Fibroblast of pulmonary artery (primary cell): ENCODE data around the gene PTGR3.

Experiments
- DNase-seq: peaks from one replicate; pipeline ENCODE4 v3.0.0-alpha.2; 2010; ENCODE audit warnings: low read depth
- H3K4me3 ChIP-seq: replicated peaks from 2 replicates; pipeline ENCODE4 v1.5.1; 2011; ENCODE audit warnings: low read depth, mild to moderate bottlenecking, control low read depth, low read length, moderate library complexity
- TF ChIP-seq, protein P1 (sequence below): IDR thresholded peaks from 2 replicates; pipeline ENCODE4 v1.5.1; 2011; ENCODE audit warnings: mild to moderate bottlenecking, control low read depth, low read length, inconsistent platforms; ENCODE audit errors: missing control alignments

The PTGR3 gene, protein sequence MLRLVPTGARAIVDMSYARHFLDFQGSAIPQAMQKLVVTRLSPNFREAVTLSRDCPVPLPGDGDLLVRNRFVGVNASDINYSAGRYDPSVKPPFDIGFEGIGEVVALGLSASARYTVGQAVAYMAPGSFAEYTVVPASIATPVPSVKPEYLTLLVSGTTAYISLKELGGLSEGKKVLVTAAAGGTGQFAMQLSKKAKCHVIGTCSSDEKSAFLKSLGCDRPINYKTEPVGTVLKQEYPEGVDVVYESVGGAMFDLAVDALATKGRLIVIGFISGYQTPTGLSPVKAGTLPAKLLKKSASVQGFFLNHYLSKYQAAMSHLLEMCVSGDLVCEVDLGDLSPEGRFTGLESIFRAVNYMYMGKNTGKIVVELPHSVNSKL

DNA sequence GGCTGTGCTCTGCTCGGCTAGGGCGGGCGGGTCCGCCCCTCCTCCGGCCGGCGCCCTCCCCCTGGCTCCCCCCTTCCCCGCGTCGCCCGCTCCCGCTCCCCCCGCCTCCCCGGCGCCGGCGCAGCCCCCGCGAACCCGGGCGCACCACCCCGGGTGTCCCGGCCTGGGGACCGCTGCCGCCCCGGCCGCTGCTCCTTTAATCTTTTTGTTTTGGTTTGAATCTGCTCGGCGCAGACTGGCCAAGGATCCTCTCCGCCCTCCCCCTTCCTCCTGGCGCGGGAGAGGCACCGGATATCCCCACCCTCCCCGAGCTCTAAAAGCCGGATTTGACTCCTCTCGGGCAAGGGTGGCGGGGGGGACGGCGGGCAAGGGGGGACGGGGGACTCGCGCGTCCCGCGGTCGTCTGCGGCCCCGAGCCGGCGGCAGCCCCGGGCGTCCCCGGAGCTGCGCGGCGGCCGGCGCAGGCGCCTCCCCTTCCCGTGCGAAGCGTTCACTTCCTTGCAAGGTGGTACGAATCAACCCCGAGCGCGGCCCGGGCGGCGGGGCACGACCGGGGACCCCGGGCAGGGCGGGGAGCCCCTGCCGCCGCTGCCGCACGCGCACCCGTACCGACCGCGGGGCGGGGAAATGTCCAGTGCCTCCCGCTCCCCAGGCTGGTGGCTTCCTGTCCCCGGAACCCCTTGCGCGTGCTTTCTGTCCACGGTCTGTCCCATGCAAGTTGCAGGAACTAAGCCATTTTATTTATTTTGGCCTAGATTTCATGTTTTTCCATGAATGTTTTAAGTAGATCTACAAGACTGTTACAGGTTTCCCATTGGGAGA, at the start of gene PTGR3:
Gene PTGR3, minus strand, starts transcription at position 11 of the 822 bp plus-strand sequence. CDS start 81 bp downstream, outside the sequence.
- H3K4me3 ChIP-seq = peak within 1 kb of the TSS; percentile 86
- peak; percentile 80 for DNase-seq
- TF ChIP-seq, protein P1, sequence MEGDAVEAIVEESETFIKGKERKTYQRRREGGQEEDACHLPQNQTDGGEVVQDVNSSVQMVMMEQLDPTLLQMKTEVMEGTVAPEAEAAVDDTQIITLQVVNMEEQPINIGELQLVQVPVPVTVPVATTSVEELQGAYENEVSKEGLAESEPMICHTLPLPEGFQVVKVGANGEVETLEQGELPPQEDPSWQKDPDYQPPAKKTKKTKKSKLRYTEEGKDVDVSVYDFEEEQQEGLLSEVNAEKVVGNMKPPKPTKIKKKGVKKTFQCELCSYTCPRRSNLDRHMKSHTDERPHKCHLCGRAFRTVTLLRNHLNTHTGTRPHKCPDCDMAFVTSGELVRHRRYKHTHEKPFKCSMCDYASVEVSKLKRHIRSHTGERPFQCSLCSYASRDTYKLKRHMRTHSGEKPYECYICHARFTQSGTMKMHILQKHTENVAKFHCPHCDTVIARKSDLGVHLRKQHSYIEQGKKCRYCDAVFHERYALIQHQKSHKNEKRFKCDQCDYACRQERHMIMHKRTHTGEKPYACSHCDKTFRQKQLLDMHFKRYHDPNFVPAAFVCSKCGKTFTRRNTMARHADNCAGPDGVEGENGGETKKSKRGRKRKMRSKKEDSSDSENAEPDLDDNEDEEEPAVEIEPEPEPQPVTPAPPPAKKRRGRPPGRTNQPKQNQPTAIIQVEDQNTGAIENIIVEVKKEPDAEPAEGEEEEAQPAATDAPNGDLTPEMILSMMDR = no peak

DNA sequence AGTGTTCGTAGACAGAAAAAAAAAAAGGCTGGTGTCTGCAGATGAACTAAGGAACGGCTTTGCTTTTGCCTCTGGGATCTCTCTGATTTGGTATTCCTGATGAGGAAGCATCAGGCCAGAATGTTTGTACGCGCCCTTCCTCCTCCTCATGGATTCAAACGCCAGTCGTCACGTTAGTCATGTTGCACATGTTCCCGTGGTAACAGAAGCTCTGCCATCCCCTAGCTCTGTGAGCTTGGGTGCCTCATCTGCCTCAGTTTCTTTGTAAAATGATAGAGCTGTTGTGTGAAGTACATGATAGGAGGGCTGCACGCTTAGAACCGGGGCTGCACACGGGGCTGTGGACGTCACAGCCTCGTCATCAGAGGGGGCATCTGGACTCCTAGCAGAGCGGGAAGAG, 48.7 kb upstream of the PTGR3 start:
- DNase-seq = no peak
- no peak overlapping the region for H3K4me3 ChIP-seq
- TF ChIP-seq, protein P1 = no peak

DNA sequence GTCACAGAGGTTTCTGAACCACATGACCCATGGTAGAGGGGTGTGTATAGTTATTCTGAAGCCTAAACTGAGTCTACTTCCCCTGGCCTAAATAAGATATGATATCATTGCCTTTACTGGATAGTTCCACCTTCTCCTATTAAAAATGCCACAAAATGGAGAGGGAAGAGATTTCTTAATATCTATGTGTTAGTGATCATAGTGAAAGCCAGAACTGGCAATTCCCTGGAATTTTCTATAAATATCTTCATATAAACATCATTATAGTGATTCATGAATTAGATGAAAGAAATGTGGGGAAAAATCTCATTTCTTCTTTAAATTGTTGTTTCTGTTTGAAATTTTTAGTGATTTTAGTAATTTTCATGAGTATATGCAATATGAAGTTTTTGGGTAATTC, 47.4 kb upstream of the PTGR3 start:
- no peak for DNase-seq
- TF ChIP-seq, protein P1 = no peak
- no peak overlapping the region for H3K4me3 ChIP-seq

DNA sequence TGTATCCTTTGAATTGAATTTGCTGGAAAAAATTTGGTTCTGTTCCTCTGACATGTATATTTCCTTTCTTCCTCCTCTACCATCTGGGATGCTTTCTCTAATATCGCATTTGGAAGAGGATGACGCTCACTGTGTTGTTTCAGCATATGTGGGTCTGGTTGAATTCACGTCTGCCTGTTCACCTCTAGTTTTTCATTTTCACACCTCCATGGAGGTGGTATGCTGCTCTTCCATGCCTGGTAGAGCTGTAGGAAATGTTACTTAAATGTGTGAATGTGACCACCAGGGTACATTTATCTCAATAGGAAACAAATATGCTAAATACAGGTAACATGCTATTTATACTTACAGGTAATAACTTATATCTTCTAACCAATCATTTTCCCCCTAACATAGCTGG, 46.2 kb upstream of the PTGR3 start:
- TF ChIP-seq, protein P1 = no peak
- DNase-seq = no peak
- H3K4me3 ChIP-seq = no peak overlapping the region

DNA sequence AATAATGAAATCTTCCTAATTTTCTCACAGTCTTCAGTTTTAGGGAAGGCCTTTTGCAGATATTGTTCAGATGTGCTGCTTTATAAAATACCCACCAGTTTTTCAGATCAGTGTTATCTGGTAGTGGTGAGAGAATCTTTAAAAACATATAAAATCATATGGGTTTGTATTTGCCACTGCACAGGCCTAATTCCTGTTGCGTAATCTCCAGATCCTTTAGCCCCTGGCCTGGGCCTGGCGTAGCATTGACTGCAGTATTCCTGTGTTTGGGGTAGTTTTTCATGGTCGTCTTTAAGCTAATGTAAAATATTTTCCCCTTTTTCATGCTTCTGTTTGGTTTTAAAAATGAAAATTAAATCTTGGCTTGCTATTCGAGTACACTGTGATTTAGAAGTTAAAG, 44.8 kb upstream of the PTGR3 start:
- TF ChIP-seq, protein P1 = no peak
- DNase-seq = peak; percentile 50
- H3K4me3 ChIP-seq = no peak overlapping the region

DNA sequence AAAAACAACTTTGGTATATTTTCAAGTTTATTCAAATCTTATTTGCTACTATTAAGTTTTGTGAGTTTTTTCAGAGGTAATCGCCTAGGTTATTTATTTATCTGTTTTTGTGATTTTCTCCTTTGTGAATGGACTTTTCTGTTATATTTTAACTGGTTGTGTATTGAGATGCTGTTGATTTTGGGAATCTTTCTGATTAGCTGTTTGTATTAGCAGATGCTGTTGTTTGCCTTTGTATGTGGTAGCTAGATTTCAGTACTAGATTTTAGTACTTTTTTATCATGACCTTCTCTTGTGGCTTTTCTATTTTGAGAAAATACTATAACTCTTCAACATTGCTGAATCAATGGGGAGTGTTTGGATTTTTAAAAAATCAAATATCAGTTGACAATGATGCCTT, 44.1 kb upstream of the PTGR3 start:
- TF ChIP-seq, protein P1 = no peak
- no peak for DNase-seq
- H3K4me3 ChIP-seq = no peak overlapping the region
